H4 (cell line): ENCODE results near the gene CWC15. TPM values are rescaled to one million over a fixed set of nuclear protein-coding genes. Genes with fewer than 3 reads are reported as not detected.
"Not testable (repeated sequence)": the region's sequence is repeated elsewhere in the genome, so short reads cannot be mapped to it uniquely, and the experiment has no call there.

ENCODE experiments used
- DNase-seq: peaks from one replicate; pipeline ENCODE4 v3.0.0-alpha.2; 2015; ENCODE audit warnings: low spot score
- total RNA-seq: library from RNA; depleted of rRNA; stranded (reverse); fragments of >200 nt; shearing (Covaris generic); gene quantifications from 2 replicates; pipeline ENCODE4 v1.2.3, GENCODE V29; 2014; rRNA removed

CWC15 gene
- total RNA-seq = 46.6 and 56.5 TPM in 2 replicates

DNA sequence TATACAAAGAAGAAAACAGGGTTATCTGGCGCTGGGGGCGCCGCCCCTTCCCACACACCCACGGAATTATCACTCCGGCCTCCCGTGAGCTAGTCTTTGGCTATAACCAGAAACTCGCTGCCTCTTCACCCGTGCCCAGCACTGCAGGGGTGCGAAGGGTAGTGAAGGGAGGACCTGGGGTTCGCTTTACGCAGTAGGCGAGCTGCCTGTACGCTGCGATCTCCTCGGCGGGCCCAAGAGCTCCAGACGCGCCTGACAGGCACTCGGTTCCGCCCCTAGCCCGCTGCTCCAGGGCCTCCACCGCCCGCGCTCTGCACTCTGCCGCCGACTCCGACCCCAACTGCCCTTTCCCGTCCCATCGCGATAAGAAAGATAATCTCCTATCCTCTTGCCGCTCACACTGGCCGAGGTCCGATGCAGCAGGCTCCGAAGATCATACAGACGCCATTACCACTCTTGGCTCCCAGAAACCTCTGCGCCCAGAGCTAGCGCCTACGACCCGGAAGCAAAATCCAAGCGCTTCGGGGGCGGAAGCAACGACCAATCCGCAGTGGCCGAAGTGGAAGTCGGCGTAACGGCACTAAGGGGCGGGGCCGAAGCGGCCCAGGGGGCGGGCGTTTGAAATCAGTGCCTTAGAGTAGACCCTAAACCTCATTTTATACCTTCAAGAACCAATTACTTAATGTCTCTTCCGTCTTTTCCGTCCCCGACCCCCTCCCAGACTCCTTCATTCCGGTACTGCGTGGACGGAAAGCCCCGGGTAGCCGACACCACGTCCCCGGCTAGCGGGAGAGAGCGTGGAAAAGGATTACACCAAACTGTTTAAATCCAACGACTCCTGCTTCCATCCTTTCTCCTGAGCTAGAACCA, at the start of gene CWC15, which contains the start of gene KDM4D:
Gene CWC15 (minus strand): TSS at position 458 of the 870 bp plus-strand sequence. CDS start 1,371 bp downstream, outside the sequence.
Gene KDM4D (plus strand): TSS at position 611 of the 870 bp plus-strand sequence. CDS start 23,664 bp downstream, outside the sequence.
- DNase-seq = peak; percentile 90

DNA sequence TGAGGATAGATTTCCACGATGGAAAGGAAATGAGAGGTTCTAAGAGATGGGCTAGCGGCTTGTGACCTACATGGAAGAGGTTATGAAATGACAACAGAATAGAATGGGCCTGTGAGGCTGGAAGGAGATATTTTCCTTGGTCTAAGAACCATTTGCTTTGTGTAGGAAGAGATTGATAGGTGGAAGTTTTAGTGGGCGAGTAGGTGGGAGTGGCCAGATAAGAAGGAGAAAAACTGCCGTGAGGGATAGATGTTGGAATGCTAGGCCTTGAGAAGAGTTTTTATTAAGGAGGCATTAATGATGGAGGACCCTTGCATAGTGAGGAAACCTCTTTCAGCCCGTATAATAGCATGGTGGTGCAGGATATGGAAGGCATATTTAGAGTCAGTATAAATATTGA, 48.1 kb upstream of the CWC15 start:
- DNase-seq = not testable (repeated sequence)

DNA sequence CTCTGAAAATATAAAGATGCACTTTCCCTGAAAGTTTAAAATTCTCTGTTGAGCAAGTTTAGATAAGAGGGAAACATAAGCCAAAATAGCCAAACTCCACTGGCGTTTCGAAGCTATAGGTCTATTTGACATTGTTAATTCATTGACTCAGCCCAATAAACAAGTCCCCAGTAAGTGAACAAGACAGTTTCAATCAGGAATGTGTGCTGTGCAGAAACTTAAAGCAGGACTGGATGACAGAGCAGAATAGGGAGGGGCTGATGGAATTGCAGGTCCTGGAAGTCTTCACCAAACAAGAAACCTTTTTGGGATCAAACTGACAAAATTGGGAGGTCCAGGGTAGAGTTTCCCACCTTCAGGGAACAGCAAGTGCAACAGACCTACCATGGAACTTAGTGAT, 42.8 kb upstream of the CWC15 start:
- DNase-seq = no peak

DNA sequence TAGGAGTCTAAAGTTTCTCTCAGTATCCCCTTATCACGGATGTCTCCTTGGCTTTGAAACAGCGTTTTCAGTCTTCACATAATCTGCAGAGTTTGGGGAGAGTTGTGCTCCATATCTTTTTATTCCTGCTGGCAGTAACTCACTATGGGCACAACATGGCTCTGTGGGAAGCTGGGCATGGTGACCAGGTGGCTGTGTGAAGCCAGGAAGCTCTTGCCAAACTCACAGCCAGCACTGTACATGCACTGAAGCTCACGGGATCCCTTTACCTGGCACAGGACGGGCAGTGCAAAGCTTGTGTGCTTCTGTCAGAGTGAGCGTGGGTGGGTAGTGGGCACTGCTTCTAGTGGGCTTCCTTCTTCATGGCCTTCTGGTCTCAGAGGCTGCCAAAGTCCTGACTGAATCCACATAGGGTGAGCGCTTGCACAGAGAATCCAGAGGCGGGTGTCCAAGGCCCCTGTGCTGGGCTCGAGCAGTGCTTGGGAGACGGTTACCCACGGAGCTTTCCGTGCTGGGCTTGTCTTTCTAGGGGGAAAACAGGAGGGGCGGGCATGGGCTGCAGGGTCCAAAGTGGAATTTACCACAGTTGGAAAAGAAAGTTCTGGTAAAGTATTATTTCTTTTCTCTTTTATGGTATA, 40.9 kb upstream of the CWC15 start:
- DNase-seq = no peak

DNA sequence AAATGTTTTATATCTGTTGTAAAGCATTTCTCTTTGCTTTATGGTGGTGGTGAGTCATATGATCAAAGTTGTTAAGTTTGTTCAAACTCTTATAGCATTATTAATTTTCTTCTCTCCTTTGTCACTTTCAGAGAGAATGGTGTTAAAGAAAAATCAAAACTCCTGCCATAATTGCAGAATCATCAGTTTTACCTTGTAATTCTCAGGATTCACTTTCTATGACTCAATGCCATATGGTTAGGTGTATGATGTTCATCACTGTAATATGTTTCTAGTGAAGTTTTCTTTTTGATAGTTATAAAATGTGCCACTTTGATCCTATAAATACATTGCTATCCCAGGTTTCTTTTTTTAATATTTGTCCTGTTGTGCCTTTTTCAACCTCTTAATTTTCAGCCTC, 38.0 kb upstream of the CWC15 start:
- DNase-seq = no peak

DNA sequence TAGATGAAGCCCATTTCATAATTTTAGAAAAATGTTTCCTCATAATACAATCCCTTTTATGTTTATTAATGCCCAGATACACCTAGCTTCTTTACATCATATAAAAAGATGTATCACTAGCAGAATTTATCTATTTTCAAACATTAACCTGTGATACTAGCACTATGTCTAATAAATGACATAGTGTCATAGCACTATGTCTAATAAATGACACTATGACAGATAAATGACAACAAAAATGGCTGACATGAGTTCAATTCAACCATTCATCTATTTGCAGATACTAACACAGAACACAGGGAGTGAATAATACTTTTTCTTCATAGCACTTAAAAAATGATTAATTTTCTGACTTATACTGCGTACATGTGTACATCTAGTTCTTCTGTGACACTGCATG, 32.3 kb upstream of the CWC15 start:
- DNase-seq = no peak

DNA sequence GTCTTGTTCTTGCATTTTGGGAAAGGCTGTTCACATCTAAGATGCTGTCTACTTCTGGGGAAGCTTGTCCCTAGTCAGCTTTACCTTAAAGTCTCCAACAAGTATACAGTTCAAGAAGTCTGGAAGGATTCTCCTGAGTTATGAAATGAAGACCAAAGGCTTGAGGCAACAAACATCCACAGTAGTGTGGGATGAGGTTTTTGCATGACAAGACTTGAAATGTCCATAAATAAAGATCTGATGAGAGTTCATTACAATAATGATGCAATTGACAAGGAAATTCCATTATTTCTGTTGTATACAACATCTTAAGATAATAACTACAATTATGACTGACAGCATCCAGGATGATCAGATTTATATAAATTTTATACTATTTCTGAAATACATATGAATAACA, 30.4 kb upstream of the CWC15 start:
- no peak for DNase-seq

DNA sequence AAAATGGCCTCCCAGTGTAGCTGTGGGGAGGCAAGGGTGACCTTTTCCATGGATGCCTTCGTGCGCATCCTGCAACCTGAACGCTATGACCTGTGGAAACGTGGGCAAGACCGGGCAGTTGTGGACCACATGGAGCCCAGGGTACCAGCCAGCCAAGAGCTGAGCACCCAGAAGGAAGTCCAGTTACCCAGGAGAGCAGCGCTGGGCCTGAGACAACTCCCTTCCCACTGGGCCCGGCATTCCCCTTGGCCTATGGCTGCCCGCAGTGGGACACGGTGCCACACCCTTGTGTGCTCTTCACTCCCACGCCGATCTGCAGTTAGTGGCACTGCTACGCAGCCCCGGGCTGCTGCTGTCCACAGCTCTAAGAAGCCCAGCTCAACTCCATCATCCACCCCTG, 24.9 kb upstream of the CWC15 start:
- no peak for DNase-seq

DNA sequence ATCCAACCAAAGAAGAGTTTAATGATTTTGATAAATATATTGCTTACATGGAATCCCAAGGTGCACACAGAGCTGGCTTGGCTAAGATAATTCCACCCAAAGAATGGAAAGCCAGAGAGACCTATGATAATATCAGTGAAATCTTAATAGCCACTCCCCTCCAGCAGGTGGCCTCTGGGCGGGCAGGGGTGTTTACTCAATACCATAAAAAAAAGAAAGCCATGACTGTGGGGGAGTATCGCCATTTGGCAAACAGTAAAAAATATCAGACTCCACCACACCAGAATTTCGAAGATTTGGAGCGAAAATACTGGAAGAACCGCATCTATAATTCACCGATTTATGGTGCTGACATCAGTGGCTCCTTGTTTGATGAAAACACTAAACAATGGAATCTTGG, 24.1 kb upstream of the CWC15 start:
- no peak for DNase-seq

DNA sequence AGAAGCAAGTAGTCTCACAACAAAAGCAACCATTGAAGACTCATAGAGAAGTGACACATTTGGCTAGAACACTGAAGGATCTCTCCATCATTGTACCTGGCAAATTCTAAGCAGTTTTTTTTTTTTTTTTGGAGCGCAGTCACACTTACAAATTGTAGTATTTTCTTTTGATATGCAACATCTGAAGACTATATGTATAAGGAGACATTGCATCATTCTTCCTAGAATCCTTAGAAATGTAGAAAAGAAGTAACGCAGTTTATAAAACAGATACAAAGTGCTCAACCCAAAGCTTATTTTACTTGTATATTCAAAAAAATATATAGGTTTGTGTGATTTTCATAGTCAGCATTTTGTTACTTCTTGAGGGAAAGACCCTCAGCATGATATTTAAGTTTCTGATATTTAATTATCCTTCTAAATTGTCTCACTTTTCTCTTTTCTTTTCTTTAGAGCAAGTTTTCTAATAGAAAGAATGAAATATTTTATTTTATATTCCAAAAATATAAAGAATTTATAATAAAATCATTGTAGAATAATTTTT, 20.1 kb upstream of the CWC15 start:
- DNase-seq = no peak

DNA sequence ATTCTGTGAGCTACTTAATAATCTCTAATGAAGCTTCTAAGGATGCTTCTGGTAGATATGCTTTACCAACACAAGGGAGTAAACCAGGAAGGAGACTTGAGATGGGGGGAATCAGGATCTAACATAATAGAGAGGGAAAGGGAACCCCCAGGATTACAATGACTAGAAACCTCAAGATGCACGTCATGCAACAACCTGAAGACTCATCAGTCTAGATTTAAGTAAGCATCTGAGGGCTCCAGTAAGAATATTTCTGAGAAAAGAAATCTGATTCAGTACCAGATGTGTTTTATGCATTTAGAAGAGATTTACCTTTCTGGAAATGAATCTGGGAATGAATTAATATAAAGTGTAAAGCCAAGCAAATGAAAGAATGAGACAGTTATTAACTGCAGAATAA, 15.4 kb upstream of the CWC15 start:
- no peak for DNase-seq

DNA sequence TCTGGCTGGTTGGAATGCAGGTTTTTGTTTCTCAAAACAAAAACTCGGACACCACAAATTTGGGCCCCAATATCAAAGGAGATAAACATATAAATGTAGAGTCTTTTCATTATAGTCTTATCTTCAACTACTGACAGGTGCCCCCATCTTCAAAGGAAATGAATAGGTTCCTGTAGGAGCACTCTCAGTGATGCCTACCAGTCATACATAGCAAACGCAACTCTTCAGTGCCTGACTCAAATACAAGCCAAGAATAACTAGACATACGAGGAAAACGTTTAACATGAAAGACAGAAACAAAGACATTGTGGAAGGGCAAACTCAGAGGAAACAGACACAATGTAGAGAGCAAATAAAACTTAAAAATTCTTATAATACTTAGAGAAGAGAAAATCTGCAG, 14.0 kb upstream of the CWC15 start:
- DNase-seq = no peak

DNA sequence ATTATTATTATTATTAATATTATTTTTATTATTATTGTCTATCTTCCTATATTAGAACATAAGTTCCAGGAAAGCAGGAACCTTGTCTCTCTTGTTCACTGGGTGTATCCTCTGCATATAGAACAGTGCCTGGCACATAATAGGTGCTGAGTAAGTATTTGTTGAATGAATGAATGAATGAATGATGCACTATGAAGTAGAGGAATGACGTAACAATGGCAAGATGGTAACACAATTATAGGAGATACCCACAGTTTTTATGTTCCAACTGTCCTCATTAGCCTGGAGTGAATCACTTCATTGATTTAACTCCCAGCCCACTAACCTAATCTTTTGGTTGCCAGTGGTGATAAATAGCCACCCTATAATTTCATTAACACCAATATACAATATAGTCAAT, 2.2 kb upstream of the CWC15 start:
- no peak for DNase-seq

DNA sequence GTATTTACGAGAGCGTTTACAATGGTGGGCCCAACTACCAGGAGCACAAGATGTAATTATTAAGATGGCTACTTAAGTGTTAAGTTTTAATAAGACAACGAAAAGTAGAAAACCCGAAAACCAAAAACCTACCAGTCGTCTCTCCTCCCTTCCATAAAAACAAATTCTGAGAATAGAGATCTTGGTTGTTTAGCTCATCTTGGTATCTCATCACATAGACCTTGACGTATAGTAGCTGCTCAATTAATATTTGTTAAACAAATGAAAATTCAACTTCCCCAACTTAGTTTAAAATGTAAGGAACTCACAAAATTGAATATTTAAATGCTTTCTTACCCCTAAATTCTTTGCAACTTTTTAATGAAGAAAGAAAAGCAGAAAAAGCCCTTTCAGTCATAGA, 822 bp upstream of the CWC15 start:
- DNase-seq = no peak

DNA sequence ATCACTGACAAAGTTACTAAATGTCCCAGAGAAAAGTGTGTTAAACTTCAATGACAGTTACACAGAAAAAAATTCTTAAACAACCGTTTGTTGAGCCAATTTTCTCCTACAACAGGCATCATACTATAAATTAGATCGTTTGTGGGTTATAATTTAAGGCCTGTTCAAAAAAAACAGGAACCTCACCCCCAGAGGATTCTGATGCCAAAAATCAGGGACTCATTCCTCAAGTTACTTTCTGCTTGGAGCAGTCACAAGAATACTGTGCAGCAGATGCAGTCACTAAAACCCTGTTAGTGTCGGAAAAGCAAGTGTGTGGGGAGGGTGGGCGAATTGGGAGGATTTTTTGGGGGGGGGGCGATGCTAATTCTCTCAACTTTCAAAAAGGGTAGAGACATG, 657 bp downstream of the CWC15 start:
- no peak for DNase-seq

DNA sequence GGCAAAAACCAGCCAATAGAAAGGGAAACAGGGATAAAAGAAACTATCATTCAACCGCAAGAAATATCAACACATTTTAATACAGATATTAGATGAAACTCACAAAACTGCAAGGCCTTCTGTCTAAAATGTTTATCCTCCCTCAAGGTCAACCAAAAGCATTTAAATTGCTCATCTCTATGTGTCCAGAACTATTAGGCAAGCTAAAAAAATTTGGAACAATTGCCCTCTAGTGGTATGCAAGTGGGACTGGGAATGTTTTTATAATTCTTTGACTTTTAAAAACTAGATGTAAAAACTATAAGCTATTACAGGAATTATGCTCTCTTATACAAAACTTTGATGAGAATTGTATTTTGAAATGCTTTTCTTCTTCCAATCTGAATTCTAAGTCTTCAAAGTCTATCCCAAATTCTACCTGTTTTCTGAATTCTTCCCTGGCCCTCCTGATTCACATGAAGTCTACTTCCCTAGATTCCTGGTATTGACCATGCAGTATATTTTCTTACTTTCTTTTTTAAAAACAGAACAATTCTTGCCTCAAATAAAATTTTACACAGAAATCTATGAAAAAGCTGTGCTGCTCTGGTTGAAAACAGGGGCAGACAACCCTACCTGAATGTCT, 4.9 kb downstream of the CWC15 start:
- DNase-seq = no peak

DNA sequence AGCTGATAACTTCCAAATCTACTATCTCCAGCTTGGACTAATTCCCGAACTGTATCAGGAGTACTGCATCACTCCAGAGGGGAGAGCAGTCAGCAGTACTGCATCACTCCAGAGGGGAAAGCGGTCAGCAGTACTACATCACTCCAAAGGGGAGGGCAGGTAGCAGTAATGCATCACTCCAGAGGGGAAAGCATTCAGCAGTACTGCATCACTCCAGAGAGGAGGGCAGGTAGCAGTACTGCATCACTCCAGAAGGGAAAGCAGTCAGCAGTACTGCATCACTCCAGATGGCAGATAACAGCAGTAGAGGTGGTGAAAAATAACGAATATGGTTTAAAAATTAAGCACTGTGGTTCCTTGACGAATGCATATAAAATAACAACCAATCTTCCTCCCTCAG, 8.4 kb downstream of the CWC15 start:
- DNase-seq = no peak

DNA sequence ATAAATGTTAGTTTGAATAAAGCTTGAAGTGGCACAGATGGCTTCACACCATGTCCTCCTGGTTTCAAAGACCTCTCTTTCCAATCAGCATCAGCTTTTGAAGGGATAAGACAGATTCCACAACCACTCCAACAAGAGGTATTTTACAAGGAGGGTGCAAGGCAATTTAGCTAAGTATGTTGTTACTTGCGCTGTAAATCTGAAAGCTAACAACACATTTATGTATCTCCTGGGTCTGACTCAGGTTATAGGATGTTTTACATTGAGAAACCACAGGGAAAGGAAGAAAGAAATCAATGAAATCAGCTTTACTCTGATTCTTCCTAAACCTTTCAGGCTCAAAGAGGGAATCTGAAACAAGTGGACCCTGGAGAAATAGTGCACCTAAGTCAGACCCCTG, 12.1 kb downstream of the CWC15 start:
- DNase-seq = no peak

DNA sequence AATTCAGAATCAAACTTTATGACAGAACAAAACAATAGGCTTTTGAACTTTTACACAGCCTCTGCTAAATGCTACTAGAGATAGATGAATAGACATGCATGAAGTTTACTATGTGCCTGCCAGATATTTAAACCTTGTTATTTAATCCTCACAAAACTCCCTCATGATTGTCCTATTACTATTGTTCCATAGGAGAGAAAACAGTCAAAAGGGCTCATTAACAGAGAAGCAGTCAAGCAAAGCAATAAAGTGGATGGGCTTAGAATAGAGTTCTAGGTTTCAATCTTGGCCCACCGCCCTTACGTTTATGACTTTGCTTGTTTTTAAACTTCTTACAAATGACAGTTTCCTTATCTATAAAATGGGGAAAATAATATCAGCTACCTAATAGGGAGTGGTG, 12.9 kb downstream of the CWC15 start:
- no peak for DNase-seq

DNA sequence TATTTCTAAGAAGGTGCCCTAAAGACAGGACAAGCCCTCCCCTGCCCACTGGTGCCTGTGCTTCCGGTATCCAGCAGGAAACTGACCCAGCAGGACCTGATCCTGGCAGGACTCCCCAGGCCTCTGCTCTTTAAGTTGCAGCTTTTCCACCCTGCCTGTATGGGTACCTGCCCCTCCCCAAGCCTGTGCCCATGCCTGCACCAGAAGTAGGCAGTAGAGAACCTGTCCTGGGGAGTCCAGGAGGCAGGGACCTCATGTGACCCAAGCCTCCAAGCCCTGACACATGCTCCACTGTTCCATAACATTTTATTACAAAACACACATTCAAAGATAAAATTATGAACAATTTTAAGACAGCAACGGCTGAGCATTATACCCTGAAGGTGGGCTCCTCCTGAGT, 14.2 kb downstream of the CWC15 start:
- no peak for DNase-seq

DNA sequence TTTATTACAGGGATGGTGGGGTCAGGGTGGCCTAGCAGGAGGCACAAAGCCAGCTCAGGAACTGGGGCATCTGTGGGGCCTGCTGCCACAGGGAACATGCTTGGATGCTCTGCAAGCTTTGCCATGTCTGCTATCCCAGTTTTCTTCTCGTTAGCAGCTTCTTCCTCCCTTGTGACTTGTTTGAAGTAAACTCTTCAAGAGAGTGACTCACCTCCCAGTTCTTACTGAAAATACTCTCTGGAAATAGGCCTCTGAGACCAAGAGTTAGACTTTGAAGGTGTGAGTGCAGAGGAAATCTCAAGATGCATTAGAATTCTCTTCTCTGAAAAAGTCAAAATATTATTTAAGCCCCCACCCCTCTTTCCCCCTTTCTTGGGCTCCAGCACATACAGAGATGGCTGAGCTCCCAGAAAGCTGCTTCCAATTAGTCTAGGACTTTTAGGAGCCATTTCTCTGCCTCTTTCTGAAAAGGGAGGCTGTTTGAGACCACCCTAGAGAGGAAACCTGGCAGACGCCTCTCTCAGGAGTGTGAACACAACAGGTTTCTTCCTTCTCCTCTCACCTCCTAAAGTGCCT, 15.1 kb downstream of the CWC15 start:
- no peak for DNase-seq

DNA sequence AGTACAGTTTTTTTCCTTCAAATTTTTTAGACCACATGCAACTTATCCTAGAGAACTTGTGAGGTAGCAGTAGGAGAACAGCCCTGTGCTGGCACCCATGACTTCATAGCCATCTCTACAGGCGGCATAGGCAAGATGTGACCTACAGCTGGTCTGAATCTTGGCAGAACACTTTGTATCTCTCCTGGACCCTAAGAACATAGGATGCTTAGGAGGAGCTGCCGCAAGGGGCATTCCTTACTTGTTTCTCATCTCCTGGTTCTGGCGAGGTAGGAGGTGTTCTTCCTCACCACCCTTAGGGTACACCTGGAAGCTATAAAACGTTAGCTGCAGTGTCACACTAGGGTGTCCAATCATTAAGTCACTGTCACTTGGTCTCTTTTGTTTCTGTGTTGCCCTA, 16.4 kb downstream of the CWC15 start:
- DNase-seq = no peak
